Measurements from ENCODE around the gene UCHL1. TPM values are rescaled to one million over a fixed set of nuclear protein-coding genes. Genes with fewer than 3 reads are reported as not detected.

Gene UCHL1
- total and polyA plus RNA-seq, 10 of the 15 experiments (the other 5 are each of a cell fraction or from before 2014, with no cell fraction given): 0.29 to 178 (median 125) TPM

GRCh38 chr4:41282366-41282765 is 25.6 kb downstream of the UCHL1 start (continued):
- no peak for TF ChIP-seq BRCA1 (IDR thresholded peaks at IDR 0.05; ENCODE audit: low read depth, low read length)
- TF ChIP-seq POLR2AphosphoS2 (IDR thresholded peaks at IDR 0.05; ENCODE audit: low read depth, low read length): no peak
- TF ChIP-seq HDGF (IDR thresholded peaks at IDR 0.05): no peak
- TF ChIP-seq RAD21 (IDR thresholded peaks at IDR 0.05; ENCODE audit: insufficient read depth, low read depth, low read length): no peak

GRCh38 chr4:41285202-41285863 is 28.6 kb downstream of the UCHL1 start:
- no peaks in the 10 kb centered on the region for H3K4me1 ChIP-seq (ENCODE audit: control insufficient read depth, insufficient read depth, low read length)
- H3K79me2 ChIP-seq (ENCODE audit: control insufficient read depth, insufficient read depth, low read length): no peaks in the 10 kb centered on the region
- no TSS peak for BruUV-seq (replicated peaks)
- 8% methylated on average over 6 of the region's 6 CpGs for WGBS (ENCODE audit: insufficient coverage, insufficient replicate concordance, low lambda C conversion rate, missing lambda C conversion rate)
- in situ Hi-C loops (cut with MboI): no loop called here
- ChIA-PET SMC1A (ENCODE audit: uncharacterized antibody, unreplicated experiment) (interaction anchor here (0.9 kb wide), 1 partner anchor 378 kb away, joined by 5 read pairs; no protein-coding TSS in a partner anchor), CTCF (interaction anchor here (1.0 to 1.3 kb wide), 2 partner anchors 376 to 602 kb away, joined by 3 to 5 read pairs; no protein-coding TSS in a partner anchor), RAD21 (ENCODE audit: unreplicated experiment) (no interaction called here), POLR2A (no interaction called here)
- DNase-seq (ENCODE audit: low read depth, low spot score): no peak
- FAIRE-seq: no peak
- H2AFZ ChIP-seq (ENCODE audit: control insufficient read depth, low read depth, low read length): no peak overlapping the region
- H3K27me3 ChIP-seq (replicated peaks in 1 of 2; ENCODE audit: control insufficient read depth in 2 of 2, insufficient read depth in 2 of 2, low read length in 1 of 2): no peaks in the 10 kb centered on the region
- H3K36me3 ChIP-seq (ENCODE audit: control insufficient read depth in 2 of 2, insufficient read depth in 2 of 2, low read length in 1 of 2): no peaks in the 10 kb centered on the region
- TF ChIP-seq SUPT20H (IDR thresholded peaks at IDR 0.05; ENCODE audit: borderline replicate concordance, control insufficient read depth, low read depth, low read length) (no peak), FOXK2 (IDR thresholded peaks at IDR 0.05) (no peak), ZZZ3 (IDR thresholded peaks at IDR 0.05; ENCODE audit: control insufficient read depth, insufficient read length, low read depth) (no peak), JUNB (IDR thresholded peaks at IDR 0.05) (no peak)
- no peak overlapping the region for H3K4me2 ChIP-seq (ENCODE audit: control insufficient read depth, insufficient read depth)
- intact Hi-C loops (cut with micrococcal nuclease; ENCODE audit: unreplicated experiment): no loop called here
- H4K20me1 ChIP-seq (ENCODE audit: control insufficient read depth, insufficient read depth): no peaks in the 10 kb centered on the region
- no peaks in the 10 kb centered on the region for H3K9me3 ChIP-seq (replicated peaks; ENCODE audit: control insufficient read depth, insufficient read depth, low read length)
- ATAC-seq: no peak
- no peak overlapping the region for H3K27ac ChIP-seq (ENCODE audit: control insufficient read depth, insufficient read depth)
- H3K4me3 ChIP-seq: no peak overlapping the region
- no peak overlapping the region for H3K9ac ChIP-seq (ENCODE audit: control insufficient read depth, insufficient read depth, low read length)

Measured in GM12878 (cell line).